Duodenal mucosa (tissue), 2 donors: ENCODE measurements around the gene NFIC.
"Not testable (repeated sequence)": the region's sequence is repeated elsewhere in the genome, so short reads cannot be mapped to it uniquely, and the experiment has no call there.

ENCODE experiments used
- H3K27ac ChIP-seq: one replicate; pipeline ENCODE4 v1.7.0; 2013; ENCODE audit warnings: low read depth, low read length
- H3K27me3 ChIP-seq, 2 donors: one replicate each; pipeline ENCODE4 v1.7.0; 2013; ENCODE audit warnings: low read length in 2 of 2, control low read depth in 1 of 2; ENCODE audit not compliant: insufficient read depth in 2 of 2, control insufficient read depth in 1 of 2
- H3K36me3 ChIP-seq, 2 donors: one replicate each; pipeline ENCODE4 v1.7.0; 2013; ENCODE audit warnings: low read length in 2 of 2, control low read depth in 1 of 2; ENCODE audit not compliant: insufficient read depth in 2 of 2, control insufficient read depth in 1 of 2
- H3K4me1 ChIP-seq, 2 donors: one replicate each; pipeline ENCODE4 v1.7.0; 2013; ENCODE audit warnings: low read length in 2 of 2, control low read depth in 1 of 2; ENCODE audit not compliant: insufficient read depth in 2 of 2, control insufficient read depth in 1 of 2
- H3K4me3 ChIP-seq, 2 donors: one replicate each; pipeline ENCODE4 v1.7.0; 2013; ENCODE audit warnings: low read length in 2 of 2, low read depth in 1 of 2
- H3K9ac ChIP-seq, 2 donors: one replicate each; pipeline ENCODE4 v1.7.0; 2013; ENCODE audit warnings: low read length in 2 of 2, low read depth in 1 of 2
- H3K9me3 ChIP-seq, 2 donors: one replicate each; pipeline ENCODE4 v1.7.0; 2013; ENCODE audit warnings: low read length in 2 of 2, control low read depth in 1 of 2; ENCODE audit not compliant: control insufficient read depth in 1 of 2

Gene NFIC

DNA sequence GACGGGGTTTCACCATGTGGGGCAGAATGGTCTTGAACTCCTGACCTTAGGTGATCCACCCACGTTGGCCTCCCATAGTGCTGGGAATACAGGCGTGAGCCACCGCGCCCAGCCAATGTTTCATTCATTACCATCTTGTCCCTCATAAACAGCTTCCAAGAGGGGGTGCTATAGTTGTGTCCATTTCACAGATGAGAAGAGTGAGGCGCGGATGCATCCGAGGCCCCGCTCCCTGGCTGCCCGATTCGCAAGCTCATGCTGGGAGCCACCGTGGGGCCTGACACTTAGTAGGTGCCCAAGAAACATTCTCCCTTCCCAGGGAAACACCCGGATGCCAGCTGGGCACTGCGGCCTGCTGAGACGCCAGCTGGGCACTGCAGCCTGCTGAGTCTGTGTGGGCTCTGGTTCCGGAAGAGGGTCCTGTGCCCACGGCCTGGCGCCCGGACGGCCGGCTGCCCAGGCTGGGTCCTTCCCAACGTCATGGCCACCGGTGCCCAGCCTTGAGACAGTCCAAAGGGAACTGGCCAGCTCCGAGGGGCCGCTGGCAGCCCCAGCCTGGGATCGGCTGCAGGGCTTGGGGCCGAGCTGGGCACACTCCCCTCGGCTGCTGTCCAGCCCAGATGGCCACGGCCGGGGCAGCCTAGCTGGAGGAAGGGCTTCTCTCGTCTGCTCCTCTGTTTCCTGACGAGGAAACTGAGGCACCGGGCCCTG, 54.7 kb downstream of the NFIC start:
- Histone ChIP-seq H3K4me3 (no peak overlapping the region), H3K27me3 (no peaks in the 10 kb centered on the region), H3K9ac (no peak overlapping the region), H3K9me3 (no peaks in the 10 kb centered on the region), H3K4me1 (no peaks in the 10 kb centered on the region), H3K27ac (no peak overlapping the region), H3K36me3 (no peaks in the 10 kb centered on the region)

DNA sequence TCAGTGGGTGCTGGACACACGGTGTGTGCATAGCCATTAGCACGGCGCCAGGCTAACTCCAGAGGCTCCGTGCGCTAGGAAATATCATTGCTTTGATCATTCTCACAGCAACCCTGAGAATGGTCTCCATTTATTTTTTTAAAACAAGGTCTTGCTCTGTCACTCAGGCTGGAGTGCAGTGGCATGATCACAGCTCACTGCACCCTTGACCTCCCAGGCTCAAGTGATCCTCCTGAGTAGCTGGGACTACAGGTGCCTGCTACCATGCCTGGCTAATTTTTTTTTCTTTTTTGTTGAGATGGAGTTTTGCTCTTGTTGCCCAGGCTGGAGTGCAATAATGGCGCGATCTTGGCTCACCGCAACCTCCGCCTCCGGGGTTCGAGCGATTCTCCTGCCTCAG, 55.3 kb downstream of the NFIC start:
- H3K4me1 ChIP-seq, H3K9ac ChIP-seq, H3K9me3 ChIP-seq, H3K4me3 ChIP-seq, H3K27me3 ChIP-seq, H3K27ac ChIP-seq, H3K36me3 ChIP-seq: not testable (repeated sequence)

DNA sequence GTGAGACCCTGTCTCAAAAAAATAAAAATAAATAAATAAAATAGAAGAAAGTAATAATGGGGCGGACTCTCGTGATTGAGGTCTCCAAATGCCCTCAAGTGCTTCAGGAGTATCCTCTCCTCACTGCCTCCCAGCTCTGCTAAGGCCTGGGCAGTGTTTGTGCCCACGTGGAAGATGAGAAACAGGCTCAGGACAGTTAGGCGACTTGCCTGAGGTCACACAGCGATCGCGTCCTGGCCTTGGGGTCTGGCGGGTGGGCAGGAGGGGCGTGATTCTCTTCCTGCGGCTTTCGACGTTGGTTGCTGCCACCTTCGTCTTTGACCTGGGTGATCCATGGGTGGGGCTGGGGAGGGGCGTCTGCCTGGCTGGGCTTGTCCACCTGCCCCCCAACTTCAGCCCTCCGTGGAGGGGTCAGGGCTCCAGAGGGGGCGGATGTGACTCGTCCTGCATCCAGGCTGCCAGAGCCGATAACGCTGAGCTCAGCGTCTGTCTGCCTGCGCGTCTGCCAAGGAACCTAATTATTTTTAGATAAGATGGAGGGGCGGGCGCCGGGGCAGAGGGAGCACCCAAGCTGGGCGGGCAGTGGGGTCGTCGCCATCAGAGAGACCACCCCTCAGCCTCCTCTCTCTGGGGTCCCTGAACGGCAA, 56.9 kb downstream of the NFIC start:
- Histone ChIP-seq H3K9me3 (no peaks in the 10 kb centered on the region), H3K36me3 (peaks cover 0 to 5% of the 10 kb centered on the region in 2 donors), H3K27ac (no peak overlapping the region), H3K9ac (no peak overlapping the region), H3K4me1 (no peaks in the 10 kb centered on the region), H3K4me3 (no peak overlapping the region), H3K27me3 (no peaks in the 10 kb centered on the region)

DNA sequence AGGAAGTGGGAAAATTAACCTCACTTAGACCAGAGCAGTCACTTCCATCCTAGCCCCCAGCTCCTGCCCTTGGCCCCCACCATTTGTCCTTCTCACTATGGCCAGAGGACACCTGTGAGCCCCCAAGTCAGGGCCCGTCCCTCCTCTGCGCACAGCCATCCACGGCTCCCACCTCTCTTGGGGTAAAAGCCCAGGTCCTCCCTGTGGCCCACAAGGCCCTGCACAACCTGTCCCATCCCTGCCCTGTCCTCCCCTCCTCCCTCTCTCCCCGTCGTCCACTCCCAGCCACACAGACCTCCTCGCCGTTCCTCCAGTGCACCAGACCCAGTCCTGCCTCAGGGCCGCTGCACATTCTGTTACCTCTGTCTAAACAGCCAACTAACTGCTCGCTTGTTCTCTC, 60.0 kb downstream of the NFIC start:
- H3K4me1 ChIP-seq, result no peaks in the 10 kb centered on the region
- no peaks in the 10 kb centered on the region for H3K27me3 ChIP-seq
- no peaks in the 10 kb centered on the region for H3K9me3 ChIP-seq
- H3K36me3 ChIP-seq, result peaks cover 0 to 5% of the 10 kb centered on the region in 2 donors
- H3K4me3 ChIP-seq, result no peak overlapping the region
- no peak overlapping the region for H3K9ac ChIP-seq
- no peak overlapping the region for H3K27ac ChIP-seq

DNA sequence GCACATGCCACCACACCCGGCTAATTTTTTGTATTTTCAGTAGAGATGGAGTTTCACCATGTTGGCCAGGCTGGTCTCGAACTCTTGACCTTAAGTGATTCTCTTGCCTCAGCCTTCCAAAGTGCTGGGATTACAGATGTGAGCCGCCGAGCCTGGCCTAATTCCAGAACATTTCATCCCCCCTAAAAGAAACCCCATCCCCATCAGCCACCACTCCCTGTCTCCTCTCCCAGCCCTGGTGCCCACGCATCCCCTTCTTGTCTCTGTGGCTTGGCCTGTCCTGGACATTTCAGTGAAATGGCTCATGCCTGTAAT, 63.9 kb downstream of the NFIC start:
- not testable (repeated sequence) for H3K27me3 ChIP-seq, H3K4me1 ChIP-seq, H3K4me3 ChIP-seq, H3K9me3 ChIP-seq, H3K27ac ChIP-seq, H3K9ac ChIP-seq
- peaks cover 9 to 18% of the 10 kb centered on the region in 2 donors for H3K36me3 ChIP-seq

DNA sequence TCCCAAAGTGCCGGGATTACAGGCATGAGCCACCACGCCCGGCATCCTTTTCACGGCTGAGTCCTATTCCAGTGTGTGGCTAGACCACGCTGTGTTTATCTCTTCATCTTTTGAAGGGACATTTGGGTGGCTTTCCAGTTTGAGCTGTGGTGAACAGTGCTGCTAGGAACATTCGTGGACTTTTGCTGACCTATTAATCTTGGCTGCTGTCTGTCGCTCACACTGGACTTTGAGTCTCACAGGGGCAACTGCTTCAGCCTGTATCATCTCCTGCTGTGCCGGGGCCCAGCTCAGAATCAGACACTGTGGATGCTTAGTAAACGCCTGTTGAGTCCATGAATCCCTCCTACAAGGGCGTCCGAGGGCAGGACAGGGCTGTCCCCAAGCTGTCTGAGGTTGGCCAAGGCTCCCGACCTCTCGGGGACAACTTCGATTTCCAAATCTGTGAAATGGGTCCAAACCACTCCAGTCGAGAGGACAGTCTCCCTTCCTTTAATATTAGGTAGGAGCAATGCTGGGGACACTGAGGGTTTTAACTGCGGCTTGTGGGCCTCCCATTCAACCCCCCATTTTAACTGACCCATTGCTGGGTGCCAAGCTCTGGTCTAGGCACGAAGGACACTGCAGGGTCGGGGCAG, 65.5 kb downstream of the NFIC start:
- H3K4me1 ChIP-seq, result peaks cover 6 to 10% of the 10 kb centered on the region in 2 donors
- H3K9ac ChIP-seq, result no peak overlapping the region
- no peak overlapping the region for H3K4me3 ChIP-seq
- H3K36me3 ChIP-seq, result peaks cover 9 to 16% of the 10 kb centered on the region in 2 donors
- no peaks in the 10 kb centered on the region for H3K27me3 ChIP-seq
- H3K27ac ChIP-seq, result no peak overlapping the region
- no peaks in the 10 kb centered on the region for H3K9me3 ChIP-seq

DNA sequence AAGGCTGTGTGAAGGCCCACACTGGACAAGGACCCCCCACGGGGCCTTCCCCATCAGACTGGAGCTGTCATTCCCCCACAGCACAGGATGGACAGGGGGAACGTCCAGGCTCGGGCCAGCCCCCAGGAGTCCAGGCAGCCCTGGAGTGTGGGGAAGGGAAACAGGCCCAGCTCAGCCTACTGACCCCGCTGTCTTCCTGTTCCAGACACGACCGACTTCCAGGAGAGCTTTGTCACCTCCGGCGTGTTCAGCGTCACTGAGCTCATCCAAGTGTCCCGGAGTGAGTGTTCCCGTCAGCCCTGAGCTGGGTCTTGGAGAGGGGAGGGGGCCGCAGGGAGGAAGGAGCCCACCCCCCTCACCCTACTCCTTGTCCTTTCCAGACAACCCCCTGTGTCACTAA, 66.9 kb downstream of the NFIC start:
- H3K9ac ChIP-seq, result no peak overlapping the region
- H3K4me1 ChIP-seq, result peaks cover 6 to 10% of the 10 kb centered on the region in 2 donors
- peaks cover 9 to 17% of the 10 kb centered on the region in 2 donors for H3K36me3 ChIP-seq
- peak overlapping the region; percentile 20 for H3K27ac ChIP-seq
- H3K27me3 ChIP-seq, result no peaks in the 10 kb centered on the region
- H3K4me3 ChIP-seq, result no peak overlapping the region
- H3K9me3 ChIP-seq, result no peaks in the 10 kb centered on the region

DNA sequence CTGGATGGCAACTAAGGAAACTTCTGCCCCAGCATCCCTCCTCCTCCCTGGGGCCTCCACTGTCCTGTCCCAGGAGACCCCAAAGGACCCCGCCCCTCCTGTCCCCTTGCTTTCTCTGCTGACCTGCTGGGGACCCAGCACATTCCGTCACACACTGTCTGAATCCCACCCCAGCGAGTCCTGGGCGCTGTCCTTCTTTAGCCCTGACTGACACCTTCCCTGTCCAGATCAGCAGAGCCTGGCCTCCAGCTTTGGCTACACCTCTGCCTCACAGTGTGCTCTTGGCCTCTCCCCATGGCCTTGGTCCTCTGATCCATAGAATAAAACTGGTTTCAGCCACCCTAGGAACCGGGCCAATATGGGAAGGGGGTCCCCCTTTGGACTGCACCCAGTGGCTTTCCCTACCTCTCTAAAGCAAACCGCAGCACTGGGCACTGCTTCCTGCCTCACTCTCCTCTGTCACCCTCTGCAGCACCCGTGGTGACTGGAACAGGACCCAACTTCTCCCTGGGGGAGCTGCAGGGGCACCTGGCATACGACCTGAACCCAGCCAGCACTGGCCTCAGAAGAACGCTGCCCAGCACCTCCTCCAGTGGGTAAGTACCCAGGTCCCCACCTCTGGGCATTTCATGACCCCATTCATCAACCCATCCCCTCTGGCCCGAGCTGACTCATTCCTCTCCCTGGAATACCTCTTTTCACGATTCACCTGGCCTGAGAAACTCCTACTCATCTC, 67.6 kb downstream of the NFIC start:
- no peak overlapping the region for H3K4me3 ChIP-seq
- H3K9me3 ChIP-seq, result no peaks in the 10 kb centered on the region
- peaks cover 6 to 10% of the 10 kb centered on the region in 2 donors for H3K4me1 ChIP-seq
- H3K27me3 ChIP-seq, result no peaks in the 10 kb centered on the region
- peak overlapping the region; percentile 82 for H3K27ac ChIP-seq
- H3K9ac ChIP-seq, result peak overlapping the region; percentile 67 to 72
- H3K36me3 ChIP-seq, result peaks cover 12 to 21% of the 10 kb centered on the region in 2 donors

DNA sequence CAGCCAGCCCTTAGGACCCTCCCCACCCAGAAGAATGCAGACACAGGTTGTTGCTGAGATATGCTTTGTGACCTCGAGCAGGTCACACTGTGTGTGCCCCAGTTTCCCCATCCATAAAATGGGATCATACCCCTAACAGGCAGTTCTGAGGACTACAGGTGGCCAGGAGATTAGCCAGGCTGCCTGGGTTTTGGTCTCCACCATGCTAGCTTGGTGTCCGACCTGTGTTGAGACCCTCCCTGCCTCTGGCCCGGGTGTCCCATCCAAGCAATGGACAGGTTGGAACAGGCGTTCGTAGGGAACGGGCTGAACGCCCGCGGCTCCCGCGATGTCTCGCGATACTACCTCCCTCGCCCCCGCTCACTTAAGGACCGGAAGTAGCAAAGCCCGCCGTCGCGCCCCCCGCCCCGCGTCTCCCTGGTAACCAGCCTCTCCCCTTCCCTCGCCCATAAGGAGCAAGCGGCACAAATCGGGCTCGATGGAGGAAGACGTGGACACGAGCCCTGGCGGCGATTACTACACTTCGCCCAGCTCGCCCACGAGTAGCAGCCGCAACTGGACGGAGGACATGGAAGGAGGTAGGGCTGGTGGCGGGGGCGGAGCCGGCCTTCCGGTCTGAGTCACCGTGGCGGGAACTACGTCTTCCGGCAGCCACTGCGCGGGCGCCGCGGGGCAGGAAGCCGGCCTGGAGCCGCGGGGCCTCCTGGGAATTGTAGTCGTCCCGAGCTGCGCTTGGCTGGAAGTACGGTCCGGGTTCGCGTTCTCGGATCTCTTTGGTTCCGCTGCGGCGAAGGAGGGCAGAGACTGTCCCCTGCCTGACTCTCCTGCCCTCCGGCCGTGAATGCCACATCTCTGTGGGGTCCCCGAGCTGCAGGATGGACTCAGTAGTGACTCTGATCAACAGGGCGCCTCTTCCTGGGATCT, 68.5 kb downstream of the NFIC start:
- no peaks in the 10 kb centered on the region for H3K9me3 ChIP-seq
- H3K36me3 ChIP-seq, result peaks cover 12 to 21% of the 10 kb centered on the region in 2 donors
- no peaks in the 10 kb centered on the region for H3K27me3 ChIP-seq
- peak overlapping the region; percentile 82 to 83 for H3K4me3 ChIP-seq
- H3K4me1 ChIP-seq, result peaks cover 6 to 10% of the 10 kb centered on the region in 2 donors
- peak overlapping the region; percentile 72 to 74 for H3K9ac ChIP-seq
- H3K27ac ChIP-seq, result peak overlapping the region; percentile 82
